HEK293 (cell line): ENCODE results near the gene TAGLN2.

Experiments
- EGR2 ChIP-seq: fragments of 450-650 bp; formaldehyde crosslinking; IDR thresholded peaks from 2 replicates; pipeline ENCODE4 v1.5.1; 2016; ENCODE audit warnings: low read depth, missing biosample characterization, missing genetic modification characterization
- HOXD13 ChIP-seq: sonication (generic); formaldehyde crosslinking; IDR thresholded peaks from 2 replicates; pipeline ENCODE4 v1.8.0; 2022; ENCODE audit warnings: missing genetic modification reagents, borderline replicate concordance
- KLF1 ChIP-seq: fragments of 450-650 bp; formaldehyde crosslinking; IDR thresholded peaks from 2 replicates; pipeline ENCODE4 v1.5.1; 2016; ENCODE audit warnings: missing biosample characterization, missing genetic modification characterization
- OSR2 ChIP-seq: fragments of 450-650 bp; formaldehyde crosslinking; IDR thresholded peaks from 2 replicates; pipeline ENCODE4 v1.5.1; 2016; ENCODE audit warnings: missing biosample characterization, missing genetic modification characterization
- SP7 ChIP-seq: fragments of 450-650 bp; formaldehyde crosslinking; IDR thresholded peaks from 2 replicates; pipeline ENCODE4 v1.5.1; 2016; ENCODE audit warnings: missing biosample characterization, missing genetic modification characterization
- ZIC2 ChIP-seq: fragments of 450-650 bp; formaldehyde crosslinking; IDR thresholded peaks from 2 replicates; pipeline ENCODE4 v1.5.1; 2016; ENCODE audit warnings: missing biosample characterization, missing genetic modification characterization
- ZNF10 ChIP-seq: fragments of 450-650 bp; formaldehyde crosslinking; IDR thresholded peaks from 2 replicates; pipeline ENCODE4 v1.5.1; 2017; ENCODE audit warnings: missing biosample characterization, missing genetic modification characterization
- ZNF221 ChIP-seq: fragments of 450-650 bp; formaldehyde crosslinking; IDR thresholded peaks from 2 replicates; pipeline ENCODE4 v1.5.1; 2017; ENCODE audit warnings: missing biosample characterization, missing genetic modification characterization, borderline replicate concordance
- ZNF266 ChIP-seq: fragments of 450-650 bp; formaldehyde crosslinking; IDR thresholded peaks from 2 replicates; pipeline ENCODE4 v1.5.1; 2016; ENCODE audit warnings: missing biosample characterization, missing genetic modification characterization, low read depth
- ZNF274 ChIP-seq, 2 experiments: fragments of 200-500 bp in 1 of 2; fragments of 450-650 bp in 1 of 2; sonication (Bioruptor generic) in 1 of 2; formaldehyde crosslinking in 1 of 2; IDR thresholded peaks; 2 replicates each; pipeline versions ENCODE4 v1.5.1 to v1.6.1; 2014 to 2016; ENCODE audit warnings: borderline replicate concordance in 1 of 2, inconsistent platforms in 1 of 2, low read length in 1 of 2, missing biosample characterization in 1 of 2, missing genetic modification characterization in 1 of 2
- ZNF394 ChIP-seq: fragments of 450-650 bp; formaldehyde crosslinking; IDR thresholded peaks from 2 replicates; pipeline ENCODE4 v1.5.1; 2016; ENCODE audit warnings: missing biosample characterization, missing genetic modification characterization, mild to moderate bottlenecking, moderate library complexity, borderline replicate concordance
- ZNF423 ChIP-seq: fragments of 450-650 bp; formaldehyde crosslinking; IDR thresholded peaks from 2 replicates; pipeline ENCODE4 v1.5.1; 2016; ENCODE audit warnings: missing biosample characterization, missing genetic modification characterization
- ZNF501 ChIP-seq: fragments of 450-650 bp; formaldehyde crosslinking; IDR thresholded peaks from 2 replicates; pipeline ENCODE4 v1.5.1; 2016; ENCODE audit warnings: missing biosample characterization, missing genetic modification characterization
- ZNF548 ChIP-seq: fragments of 450-650 bp; formaldehyde crosslinking; IDR thresholded peaks from 2 replicates; pipeline ENCODE4 v1.5.1; 2016; ENCODE audit warnings: missing biosample characterization, missing genetic modification characterization
- ZNF555 ChIP-seq: fragments of 450-650 bp; formaldehyde crosslinking; conservative IDR thresholded peaks from 2 replicates; pipeline ENCODE4 v1.5.1; 2017; ENCODE audit warnings: missing biosample characterization, mild to moderate bottlenecking, missing genetic modification characterization, inconsistent platforms
- ZNF561 ChIP-seq: fragments of 450-650 bp; IDR thresholded peaks from 2 replicates; pipeline ENCODE4 v1.5.1; 2018; ENCODE audit warnings: missing biosample characterization, missing genetic modification characterization, borderline replicate concordance
- ZNF664 ChIP-seq: fragments of 450-650 bp; formaldehyde crosslinking; IDR thresholded peaks from 2 replicates; pipeline ENCODE4 v1.5.1; 2016; ENCODE audit warnings: missing biosample characterization, missing genetic modification characterization
- ZNF768 ChIP-seq: fragments of 450-650 bp; formaldehyde crosslinking; IDR thresholded peaks from 2 replicates; pipeline ENCODE4 v1.5.1; 2018; ENCODE audit warnings: missing biosample characterization, mild to moderate bottlenecking, missing genetic modification characterization
- TF ChIP-seq, protein P1 (sequence below): fragments of 450-650 bp; formaldehyde crosslinking; IDR thresholded peaks from 2 replicates; pipeline ENCODE4 v1.5.1; 2016; ENCODE audit warnings: missing biosample characterization, missing genetic modification characterization, borderline replicate concordance
- TF ChIP-seq, protein P2 (sequence below): fragments of 450-650 bp; formaldehyde crosslinking; IDR thresholded peaks from 2 replicates; pipeline ENCODE4 v1.5.1; 2016; ENCODE audit warnings: missing biosample characterization, missing genetic modification characterization
- TF ChIP-seq, protein P3 (sequence below): fragments of 450-650 bp; formaldehyde crosslinking; IDR thresholded peaks from 2 replicates; pipeline ENCODE4 v1.5.1; 2017; ENCODE audit warnings: missing biosample characterization, missing genetic modification characterization
- TF ChIP-seq, protein P4 (sequence below): fragments of 450-650 bp; formaldehyde crosslinking; IDR thresholded peaks from 2 replicates; pipeline ENCODE4 v1.5.1; 2017; ENCODE audit warnings: missing biosample characterization, missing genetic modification characterization

The TAGLN2 gene

DNA sequence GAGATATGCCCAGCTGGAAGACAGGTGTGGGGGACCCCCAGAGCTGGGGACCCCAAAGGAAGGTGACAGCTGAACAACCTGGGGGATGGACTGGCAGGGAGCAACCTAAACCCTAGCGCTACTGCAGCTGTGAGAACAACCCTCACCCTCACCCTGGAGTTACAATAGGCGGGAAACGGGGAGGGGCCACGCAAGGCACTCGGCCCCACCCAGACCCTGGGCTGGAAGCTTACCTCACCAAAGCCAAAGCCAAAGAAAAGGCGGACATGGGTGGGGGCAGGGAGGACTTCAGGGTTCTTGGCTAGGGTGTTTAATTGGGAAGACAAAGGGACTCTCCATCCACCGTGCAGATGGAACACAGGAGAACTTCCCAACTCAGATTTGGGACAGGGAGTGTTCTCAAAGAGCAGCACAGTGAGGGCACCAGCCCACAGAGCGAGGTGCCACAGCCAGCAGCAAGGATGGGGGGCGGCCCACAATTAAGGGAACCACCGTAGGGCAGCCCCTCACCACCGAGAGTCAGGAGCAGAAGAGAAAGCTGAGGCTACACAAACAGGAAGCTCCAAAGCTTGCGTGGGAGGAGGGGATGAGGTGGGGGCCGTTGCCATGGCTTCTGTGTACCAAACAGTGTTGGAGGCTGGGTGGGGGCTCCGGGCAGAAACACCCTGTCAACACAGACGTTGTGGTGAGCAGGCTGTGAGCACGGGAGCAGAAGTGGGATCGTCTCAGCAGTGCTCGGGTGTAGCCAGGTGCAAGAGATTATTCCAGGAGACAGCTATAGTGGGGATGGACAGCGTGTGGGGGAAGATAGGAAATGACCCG, 1.9 kb downstream of the TAGLN2 start (continued):
- TF ChIP-seq ZNF561, result 0 out of 2 replicates have a peak, but pooled peaks have one; percentile 16
- TF ChIP-seq, protein P1, sequence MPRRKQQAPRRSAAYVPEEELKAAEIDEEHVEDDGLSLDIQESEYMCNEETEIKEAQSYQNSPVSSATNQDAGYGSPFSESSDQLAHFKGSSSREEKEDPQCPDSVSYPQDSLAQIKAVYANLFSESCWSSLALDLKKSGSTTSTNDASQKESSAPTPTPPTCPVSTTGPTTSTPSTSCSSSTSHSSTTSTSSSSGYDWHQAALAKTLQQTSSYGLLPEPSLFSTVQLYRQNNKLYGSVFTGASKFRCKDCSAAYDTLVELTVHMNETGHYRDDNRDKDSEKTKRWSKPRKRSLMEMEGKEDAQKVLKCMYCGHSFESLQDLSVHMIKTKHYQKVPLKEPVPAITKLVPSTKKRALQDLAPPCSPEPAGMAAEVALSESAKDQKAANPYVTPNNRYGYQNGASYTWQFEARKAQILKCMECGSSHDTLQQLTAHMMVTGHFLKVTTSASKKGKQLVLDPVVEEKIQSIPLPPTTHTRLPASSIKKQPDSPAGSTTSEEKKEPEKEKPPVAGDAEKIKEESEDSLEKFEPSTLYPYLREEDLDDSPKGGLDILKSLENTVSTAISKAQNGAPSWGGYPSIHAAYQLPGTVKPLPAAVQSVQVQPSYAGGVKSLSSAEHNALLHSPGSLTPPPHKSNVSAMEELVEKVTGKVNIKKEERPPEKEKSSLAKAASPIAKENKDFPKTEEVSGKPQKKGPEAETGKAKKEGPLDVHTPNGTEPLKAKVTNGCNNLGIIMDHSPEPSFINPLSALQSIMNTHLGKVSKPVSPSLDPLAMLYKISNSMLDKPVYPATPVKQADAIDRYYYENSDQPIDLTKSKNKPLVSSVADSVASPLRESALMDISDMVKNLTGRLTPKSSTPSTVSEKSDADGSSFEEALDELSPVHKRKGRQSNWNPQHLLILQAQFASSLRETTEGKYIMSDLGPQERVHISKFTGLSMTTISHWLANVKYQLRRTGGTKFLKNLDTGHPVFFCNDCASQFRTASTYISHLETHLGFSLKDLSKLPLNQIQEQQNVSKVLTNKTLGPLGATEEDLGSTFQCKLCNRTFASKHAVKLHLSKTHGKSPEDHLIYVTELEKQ (tag by site-specific recombination), result peak; percentile 19; the same call in 1 of the 2 replicates
- TF ChIP-seq OSR2, result peak; percentile 48
- no peak for TF ChIP-seq ZIC2 (tag by site-specific recombination)
- TF ChIP-seq ZNF274 (IDR thresholded peaks at IDR 0.05; ENCODE audit: low read length), result no peak
- TF ChIP-seq ZNF274 (tag by site-specific recombination; IDR thresholded peaks at IDR 0.05; ENCODE audit: borderline replicate concordance), result no peak
- TF ChIP-seq, protein P2, sequence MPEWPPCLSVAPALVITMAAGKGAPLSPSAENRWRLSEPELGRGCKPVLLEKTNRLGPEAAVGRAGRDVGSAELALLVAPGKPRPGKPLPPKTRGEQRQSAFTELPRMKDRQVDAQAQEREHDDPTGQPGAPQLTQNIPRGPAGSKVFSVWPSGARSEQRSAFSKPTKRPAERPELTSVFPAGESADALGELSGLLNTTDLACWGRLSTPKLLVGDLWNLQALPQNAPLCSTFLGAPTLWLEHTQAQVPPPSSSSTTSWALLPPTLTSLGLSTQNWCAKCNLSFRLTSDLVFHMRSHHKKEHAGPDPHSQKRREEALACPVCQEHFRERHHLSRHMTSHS (tag by site-specific recombination), result no peak
- TF ChIP-seq HOXD13, result no peak
- TF ChIP-seq ZNF266, result no peak
- TF ChIP-seq ZNF501, result peak; percentile 29; the same call in 1 of the 2 replicates
- TF ChIP-seq ZNF10, result no peak
- TF ChIP-seq KLF1, result peak; percentile 76
- TF ChIP-seq ZNF768, result no peak
- TF ChIP-seq ZNF548, result no peak
- TF ChIP-seq, protein P3, sequence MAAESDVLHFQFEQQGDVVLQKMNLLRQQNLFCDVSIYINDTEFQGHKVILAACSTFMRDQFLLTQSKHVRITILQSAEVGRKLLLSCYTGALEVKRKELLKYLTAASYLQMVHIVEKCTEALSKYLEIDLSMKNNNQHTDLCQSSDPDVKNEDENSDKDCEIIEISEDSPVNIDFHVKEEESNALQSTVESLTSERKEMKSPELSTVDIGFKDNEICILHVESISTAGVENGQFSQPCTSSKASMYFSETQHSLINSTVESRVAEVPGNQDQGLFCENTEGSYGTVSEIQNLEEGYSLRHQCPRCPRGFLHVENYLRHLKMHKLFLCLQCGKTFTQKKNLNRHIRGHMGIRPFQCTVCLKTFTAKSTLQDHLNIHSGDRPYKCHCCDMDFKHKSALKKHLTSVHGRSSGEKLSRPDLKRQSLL (tag by site-specific recombination), result no peak
- peak; percentile 80 for TF ChIP-seq EGR2 (tag by site-specific recombination)
- TF ChIP-seq ZNF394 (tag by site-specific recombination), result no peak; the same call in 1 of the 2 replicates
- TF ChIP-seq ZNF555 (tag by site-specific recombination), result no peak
- TF ChIP-seq ZNF664, result no peak
- TF ChIP-seq SP7, result peak; percentile 74
- no peak for TF ChIP-seq ZNF423 (tag by site-specific recombination)
- TF ChIP-seq ZNF221 (tag by site-specific recombination), result no peak
- TF ChIP-seq, protein P4, sequence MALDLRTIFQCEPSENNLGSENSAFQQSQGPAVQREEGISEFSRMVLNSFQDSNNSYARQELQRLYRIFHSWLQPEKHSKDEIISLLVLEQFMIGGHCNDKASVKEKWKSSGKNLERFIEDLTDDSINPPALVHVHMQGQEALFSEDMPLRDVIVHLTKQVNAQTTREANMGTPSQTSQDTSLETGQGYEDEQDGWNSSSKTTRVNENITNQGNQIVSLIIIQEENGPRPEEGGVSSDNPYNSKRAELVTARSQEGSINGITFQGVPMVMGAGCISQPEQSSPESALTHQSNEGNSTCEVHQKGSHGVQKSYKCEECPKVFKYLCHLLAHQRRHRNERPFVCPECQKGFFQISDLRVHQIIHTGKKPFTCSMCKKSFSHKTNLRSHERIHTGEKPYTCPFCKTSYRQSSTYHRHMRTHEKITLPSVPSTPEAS (tag by site-specific recombination), result no peak
